Fibroblast of lung (primary cell): Measurements from ENCODE around the gene PTPRO. TPM values are rescaled to one million over a fixed set of nuclear protein-coding genes. Genes with fewer than 3 reads are reported as not detected.

Source experiments
- DNase-seq, 2 donors: peaks; one replicate each; pipeline versions ENCODE4 v3.0.0 to v3.0.0-alpha.2; 2010; ENCODE audit warnings: low read depth in 2 of 2
- H2AFZ ChIP-seq: 2 replicates; pipeline ENCODE4 v1.5.1; 2012; ENCODE audit warnings: low read length, control low read depth, inconsistent platforms
- H3K27ac ChIP-seq: 2 replicates; pipeline ENCODE4 v1.5.1; 2011; ENCODE audit warnings: low read length, control low read depth; ENCODE audit not compliant: insufficient read depth
- H3K27me3 ChIP-seq: 2 replicates; pipeline ENCODE4 v1.5.1; 2011; ENCODE audit warnings: mild to moderate bottlenecking, low read length; ENCODE audit not compliant: control insufficient read depth, insufficient read depth
- H3K36me3 ChIP-seq: 2 replicates; pipeline ENCODE4 v1.5.1; 2011; ENCODE audit warnings: low read length; ENCODE audit not compliant: control insufficient read depth, insufficient read depth
- H3K4me1 ChIP-seq: 2 replicates; pipeline ENCODE4 v1.5.1; 2011; ENCODE audit warnings: low read length; ENCODE audit not compliant: control insufficient read depth, insufficient read depth; ENCODE audit errors: extremely low read depth
- H3K4me2 ChIP-seq: 2 replicates; pipeline ENCODE4 v1.5.1; 2011; ENCODE audit warnings: low read length, control low read depth; ENCODE audit not compliant: insufficient read depth; ENCODE audit errors: extremely low read depth
- H3K4me3 ChIP-seq, 4 experiments: fragments of 200-600 bp in 1 of 4; sonication (generic) in 1 of 4; replicated peaks in 1 of 4; 2 replicates each; pipeline ENCODE4 v1.5.1; 2011 to 2016; ENCODE audit warnings: low read length in 4 of 4, low read depth in 3 of 4, mild to moderate bottlenecking in 3 of 4, control low read depth in 2 of 4, inconsistent platforms in 1 of 4, mixed read lengths in 1 of 4; ENCODE audit not compliant: insufficient read depth in 1 of 4; ENCODE audit errors: control extremely low read depth in 1 of 4
- H3K79me2 ChIP-seq: 2 replicates; pipeline ENCODE4 v1.5.1; 2012; ENCODE audit warnings: mild to moderate bottlenecking, low read length, inconsistent platforms; ENCODE audit not compliant: control insufficient read depth, insufficient read depth
- H3K9ac ChIP-seq: 2 replicates; pipeline ENCODE4 v1.5.1; 2011; ENCODE audit warnings: mild to moderate bottlenecking, low read length, control low read depth; ENCODE audit not compliant: insufficient read depth
- H3K9me3 ChIP-seq: 2 replicates; pipeline ENCODE4 v1.5.1; 2012; ENCODE audit warnings: low read depth, low read length; ENCODE audit not compliant: control insufficient read depth, insufficient read depth
- H4K20me1 ChIP-seq: 2 replicates; pipeline ENCODE4 v1.5.1; 2011; ENCODE audit warnings: low read length; ENCODE audit not compliant: control insufficient read depth, insufficient read depth; ENCODE audit errors: extremely low read depth
- CTCF ChIP-seq, 2 donors: IDR thresholded peaks in 1 of 2; conservative IDR thresholded peaks in 1 of 2; 1 replicate in 1 of 2; 2 replicates in 1 of 2; pipeline ENCODE4 v1.5.1; 2011 to 2012; ENCODE audit warnings: low read length in 2 of 2, control low read depth in 1 of 2, inconsistent platforms in 1 of 2, low read depth in 1 of 2, mild to moderate bottlenecking in 1 of 2
- EZH2 ChIP-seq: IDR thresholded peaks from 2 replicates; pipeline ENCODE4 v1.5.1; 2012; ENCODE audit warnings: low read length, control low read depth, mild to moderate bottlenecking; ENCODE audit errors: missing control alignments
- polyA plus RNA-seq, 2 donors: library from polyadenylated mRNA; depleted of rRNA in 1 of 2; stranded (reverse) in 1 of 2; unstranded in 1 of 2; fragments of >200 nt; gene quantifications; 2 replicates each; pipeline ENCODE4 v1.2.1, GENCODE V29; 2011 to 2012; ENCODE audit warnings: missing spikeins in 1 of 2
- total RNA-seq: library from RNA; depleted of rRNA; stranded (reverse); fragments of >200 nt; gene quantifications from 2 replicates; pipeline ENCODE4 v1.2.1, GENCODE V29; 2014

Gene PTPRO
- total and polyA plus RNA-seq, 2 donors (not counting 1 experiment from before 2014, with no cell fraction given): 0.33 to 0.35 TPM

DNA sequence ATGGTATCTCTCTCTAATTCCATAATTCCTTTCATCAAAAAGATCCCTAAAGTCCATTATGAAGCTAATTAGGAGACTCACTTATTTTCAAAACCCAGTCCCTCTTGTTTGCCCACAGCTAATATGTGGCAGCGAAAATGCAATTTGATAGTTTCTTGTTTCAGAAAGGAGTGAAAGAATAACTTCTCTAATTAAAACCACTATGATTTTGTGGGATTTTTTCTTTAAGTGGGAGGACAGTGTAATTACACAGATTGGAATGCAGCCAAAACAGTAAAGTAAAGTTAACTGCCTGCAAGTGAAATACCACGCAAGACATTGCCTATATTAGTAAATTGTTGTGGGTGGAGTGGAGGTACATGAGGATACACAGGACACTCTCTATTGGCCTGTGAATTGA is 50.0 kb downstream of the PTPRO start:
- Histone ChIP-seq H3K79me2 (no peaks in the 10 kb centered on the region), H3K4me2 (no peak overlapping the region), H3K27me3 (no peaks in the 10 kb centered on the region), H2AFZ (no peak overlapping the region), H4K20me1 (no peaks in the 10 kb centered on the region), H3K27ac (no peak overlapping the region), H3K4me1 (no peaks in the 10 kb centered on the region), H3K36me3 (no peaks in the 10 kb centered on the region), H3K9me3 (no peaks in the 10 kb centered on the region), H3K4me3 (no peak overlapping the region), H3K9ac (no peak overlapping the region)
- DNase-seq: no peak
- TF ChIP-seq CTCF (conservative IDR thresholded peaks at IDR 0.05 in 1 of 2, IDR thresholded peaks at IDR 0.05 in 1 of 2; ENCODE audit: low read depth in 1 of 2, low read length in 2 of 2) (no peak), EZH2 (no peak)

DNA sequence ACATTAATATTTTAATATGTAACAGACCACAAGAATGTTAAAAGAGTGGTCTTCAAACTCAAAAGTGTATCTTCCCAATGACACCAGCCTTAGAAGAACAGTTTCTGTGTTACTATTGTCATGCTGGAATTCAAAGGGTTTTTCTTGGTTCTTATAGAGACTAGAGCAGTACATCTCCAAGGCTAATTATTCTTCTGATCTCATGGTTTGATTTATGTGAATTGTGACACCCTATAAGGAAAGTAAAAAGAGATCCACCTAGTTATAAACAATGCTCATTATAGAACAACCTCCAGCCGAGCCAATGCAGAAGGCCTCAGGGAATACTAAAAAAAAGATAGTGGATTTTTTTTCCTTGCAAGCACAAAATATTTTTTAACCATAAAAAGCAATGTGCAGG is 65.5 kb downstream of the PTPRO start:
- no peak for DNase-seq
- Histone ChIP-seq H3K27ac (no peak overlapping the region), H3K4me1 (no peaks in the 10 kb centered on the region), H3K4me2 (no peak overlapping the region), H3K79me2 (no peaks in the 10 kb centered on the region), H3K27me3 (no peaks in the 10 kb centered on the region), H3K36me3 (no peaks in the 10 kb centered on the region), H4K20me1 (no peaks in the 10 kb centered on the region), H2AFZ (no peak overlapping the region), H3K4me3 (no peak overlapping the region), H3K9ac (no peak overlapping the region), H3K9me3 (no peaks in the 10 kb centered on the region)
- no peak for TF ChIP-seq CTCF (conservative IDR thresholded peaks at IDR 0.05 in 1 of 2, IDR thresholded peaks at IDR 0.05 in 1 of 2; ENCODE audit: low read depth in 1 of 2, low read length in 2 of 2)
- no peak for TF ChIP-seq EZH2

DNA sequence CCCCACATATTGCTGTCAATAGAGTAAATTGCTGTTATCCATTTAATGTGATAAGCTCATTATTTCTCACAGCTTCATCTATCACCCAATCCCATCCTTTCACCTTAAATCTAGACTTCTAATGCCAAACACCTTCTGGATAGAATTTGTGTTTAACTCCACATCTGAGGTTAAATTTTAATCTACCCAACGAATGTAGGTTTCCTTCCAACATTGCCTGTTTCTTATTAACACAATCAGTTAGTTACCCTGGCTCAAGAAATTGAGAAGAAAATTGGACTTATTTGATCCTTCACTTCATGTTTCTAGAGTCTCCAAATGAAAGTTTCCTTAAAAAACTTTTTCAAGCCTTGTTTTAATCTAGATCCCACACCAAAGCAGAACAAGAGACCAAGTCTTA is 67.3 kb downstream of the PTPRO start:
- Histone ChIP-seq H3K4me1 (no peaks in the 10 kb centered on the region), H3K4me3 (no peak overlapping the region), H3K9me3 (no peaks in the 10 kb centered on the region), H3K9ac (no peak overlapping the region), H4K20me1 (no peaks in the 10 kb centered on the region), H3K27me3 (no peaks in the 10 kb centered on the region), H2AFZ (no peak overlapping the region), H3K4me2 (no peak overlapping the region), H3K27ac (no peak overlapping the region), H3K36me3 (no peaks in the 10 kb centered on the region), H3K79me2 (no peaks in the 10 kb centered on the region)
- TF ChIP-seq EZH2: no peak
- TF ChIP-seq CTCF (conservative IDR thresholded peaks at IDR 0.05 in 1 of 2, IDR thresholded peaks at IDR 0.05 in 1 of 2; ENCODE audit: low read depth in 1 of 2, low read length in 2 of 2): no peak
- no peak for DNase-seq
